GM12891 (cell line): ENCODE data around the gene HOTAIR.

ENCODE experiments used
- DNase-seq: peaks from one replicate; pipeline ENCODE4 v3.0.0; 2011; ENCODE audit warnings: low spot score; ENCODE audit not compliant: insufficient read length
- FAIRE-seq: peaks from 2 replicates; lab custom pipeline; 2011; peaks lifted over from hg19 to GRCh38; lab: Jason Lieb, UNC
- PAX5 ChIP-seq: IDR thresholded peaks from 2 replicates; pipeline ENCODE4 v1.6.1; 2011; ENCODE audit warnings: low read length, moderate library complexity, mild to moderate bottlenecking; ENCODE audit not compliant: insufficient read depth, severe bottlenecking
- POLR2A ChIP-seq: IDR thresholded peaks from 2 replicates; pipeline ENCODE4 v1.6.1; 2011; ENCODE audit warnings: low read depth, low read length, control low read depth
- POLR2AphosphoS5 ChIP-seq: IDR thresholded peaks from 2 replicates; pipeline ENCODE4 v1.6.1; 2011; ENCODE audit warnings: low read depth, low read length, control low read depth
- POU2F2 ChIP-seq: IDR thresholded peaks from 2 replicates; pipeline ENCODE4 v1.6.1; 2011; ENCODE audit warnings: low read depth, mild to moderate bottlenecking, control low read depth, low read length, moderate library complexity
- SPI1 ChIP-seq: IDR thresholded peaks from 2 replicates; pipeline ENCODE4 v1.6.1; 2011; ENCODE audit warnings: low read depth, low read length, control low read depth
- TAF1 ChIP-seq: IDR thresholded peaks from 2 replicates; pipeline ENCODE4 v1.6.1; 2011; ENCODE audit warnings: low read depth, low read length, control low read depth

Gene HOTAIR

GRCh38 chr12:54018468-54018984 lies 43.8 kb upstream of the HOTAIR start:
- no peak for TF ChIP-seq POLR2AphosphoS5
- TF ChIP-seq PAX5, result no peak
- TF ChIP-seq TAF1, result no peak
- TF ChIP-seq POLR2A, result no peak
- no peak for TF ChIP-seq POU2F2
- no peak for TF ChIP-seq SPI1
- DNase-seq, result no peak
- FAIRE-seq, result no peak

GRCh38 chr12:54017878-54018467 lies 43.2 kb upstream of the HOTAIR start:
- peak; percentile 81 for FAIRE-seq
- peak; percentile 95 for DNase-seq
- TF ChIP-seq POLR2A (0 out of 2 replicates have a peak, but pooled peaks have one; percentile 28), PAX5 (peak; percentile 92), POLR2AphosphoS5 (no peak), TAF1 (peak; percentile 38; the same call in 1 of the 2 replicates), POU2F2 (no peak), SPI1 (no peak)

- FAIRE-seq (peak; percentile 31), DNase-seq (no peak)
- TF ChIP-seq PAX5 (no peak), TAF1 (no peak), POLR2AphosphoS5 (no peak), POLR2A (no peak), SPI1 (no peak), POU2F2 (no peak)
These were observed 42.5 kb upstream of the HOTAIR start for GRCh38 chr12:54017027-54017788.

GRCh38 chr12:54016478-54016964 lies 41.8 kb upstream of the HOTAIR start:
- FAIRE-seq (no peak), DNase-seq (no peak)
- no peak for TF ChIP-seq POLR2AphosphoS5
- no peak for TF ChIP-seq POLR2A

- no peak for TF ChIP-seq POLR2A
- no peak for TF ChIP-seq SPI1
- no peak for TF ChIP-seq POU2F2
- TF ChIP-seq PAX5, result no peak
- no peak for TF ChIP-seq TAF1
- TF ChIP-seq POLR2AphosphoS5, result no peak
- DNase-seq (no peak), FAIRE-seq (no peak)
These were observed 41.3 kb upstream of the HOTAIR start for GRCh38 chr12:54016051-54016450.

DNA sequence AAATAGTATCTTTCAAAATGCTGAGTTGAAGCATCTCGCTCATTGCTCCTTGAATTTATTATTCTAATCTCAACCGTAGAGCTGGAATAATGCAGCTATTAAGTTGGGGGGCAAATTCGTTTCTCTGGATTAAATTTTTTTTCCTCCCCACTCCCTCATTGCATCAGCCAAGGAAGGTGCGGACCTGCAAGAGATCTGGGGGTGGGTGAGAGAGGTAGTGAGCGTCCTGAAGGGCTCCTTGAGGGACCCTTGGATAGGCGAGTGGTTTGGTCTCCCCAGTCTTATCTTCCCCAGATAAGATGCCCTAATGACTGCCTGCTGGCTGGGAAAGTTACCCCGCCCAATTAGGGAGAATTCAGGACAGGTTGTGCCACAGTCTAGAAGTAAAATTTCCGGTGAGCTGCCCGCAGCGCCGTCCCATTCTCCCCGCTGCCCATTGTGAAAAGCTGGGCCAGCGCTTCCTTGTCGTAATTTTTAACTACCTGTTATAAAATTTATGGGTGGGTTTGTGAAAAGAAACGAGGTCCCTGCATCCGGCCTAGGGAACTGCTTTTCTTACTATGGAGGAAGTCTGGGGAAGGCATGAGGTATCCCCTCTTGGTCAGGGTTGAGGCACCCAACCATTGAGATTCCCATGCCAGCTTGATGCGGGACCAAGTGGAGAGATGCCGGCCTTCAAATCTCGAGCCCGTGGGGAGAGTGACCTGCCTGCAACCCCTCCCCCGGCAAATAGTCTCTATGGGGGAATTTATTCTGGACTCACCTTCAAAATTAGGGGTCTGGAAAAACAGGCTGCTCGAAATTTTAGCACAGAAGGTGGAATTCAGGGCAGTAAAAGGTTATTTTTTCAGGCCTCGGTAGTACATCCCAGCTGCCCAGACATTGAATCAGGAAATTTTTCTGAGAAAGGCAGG lies 40.5 kb upstream of the HOTAIR start:
- FAIRE-seq, result no peak
- TF ChIP-seq TAF1, result no peak
- no peak for TF ChIP-seq SPI1
- TF ChIP-seq POLR2AphosphoS5, result no peak
- TF ChIP-seq PAX5, result no peak
- no peak for TF ChIP-seq POU2F2
- no peak for TF ChIP-seq POLR2A
- DNase-seq, result no peak

- FAIRE-seq, result no peak
- no peak for TF ChIP-seq POLR2A
- TF ChIP-seq POLR2AphosphoS5, result no peak
- TF ChIP-seq POU2F2, result no peak
- TF ChIP-seq SPI1, result no peak
- no peak for TF ChIP-seq PAX5
- TF ChIP-seq TAF1, result no peak
- no peak for DNase-seq
These were observed 39.7 kb upstream of the HOTAIR start for GRCh38 chr12:54014377-54015017.

GRCh38 chr12:54012631-54013409 lies 38.1 kb upstream of the HOTAIR start:
- TF ChIP-seq POLR2AphosphoS5, result no peak
- no peak for TF ChIP-seq TAF1
- TF ChIP-seq SPI1, result no peak
- DNase-seq (no peak), FAIRE-seq (no peak)
